Testis (tissue), 2 donors: Measurements from ENCODE around the gene GNPTG.

Source experiments
- CTCF ChIP-seq, 3 experiments: fragments of 450-650 bp in 2 of 3; fragments of 200-600 bp in 1 of 3; sonication (generic) in 1 of 3; IDR thresholded peaks; one replicate each; pipeline ENCODE4 v1.5.1; 2016 to 2019; ENCODE audit warnings: antibody characterized with exemption in 3 of 3, mild to moderate bottlenecking in 2 of 3, moderate library complexity in 1 of 3
- POLR2A ChIP-seq: fragments of 450-650 bp; IDR thresholded peaks from one replicate; pipeline ENCODE4 v1.6.1; 2017; ENCODE audit warnings: antibody characterized with exemption, mild to moderate bottlenecking, moderate library complexity

- TF ChIP-seq CTCF (IDR thresholded peaks at IDR 0.05): no peak
- TF ChIP-seq POLR2A: no peak
Observed at GRCh38 chr16:1342526-1343427, 9.0 kb upstream of the GNPTG start.
